Stimulated activated memory B cell treated with anti-CD40 and anti-IgM and Interleukin-4, amounts not matched to agents 10 μg/mL and 1 μg/mL and 100 μg/mL, for 72 hours (primary cell): Measurements from ENCODE around the gene ICAM2.
A peak's percentile ranks its signal among the peaks of the same experiment; 100 is the strongest.
"Not testable (repeated sequence)": the region's sequence is repeated elsewhere in the genome, so short reads cannot be mapped to it uniquely, and the experiment has no call there.

Experiments
- ATAC-seq: fragments of 150-1000 bp; cut with Tn5 transposase; 2 replicates; pipeline ENCODE4 v1.10.0; 2021
- H3K27ac Mint-ChIP-seq: one replicate; pipeline ENCODE4 v1.8.0; 2022; ENCODE audit warnings: mild to moderate bottlenecking, mixed read lengths
- H3K27me3 Mint-ChIP-seq: one replicate; pipeline ENCODE4 v1.8.0; 2022; ENCODE audit warnings: mixed read lengths
- H3K36me3 Mint-ChIP-seq: one replicate; pipeline ENCODE4 v1.8.0; 2022; ENCODE audit warnings: mixed read lengths
- H3K4me1 Mint-ChIP-seq: one replicate; pipeline ENCODE4 v1.8.0; 2022; ENCODE audit warnings: mixed read lengths
- H3K4me3 Mint-ChIP-seq: one replicate; pipeline ENCODE4 v1.8.0; 2022; ENCODE audit warnings: mild to moderate bottlenecking, moderate library complexity, mixed read lengths
- H3K9me3 Mint-ChIP-seq: one replicate; pipeline ENCODE4 v1.8.0; 2022; ENCODE audit warnings: mixed read lengths

Gene ICAM2

GRCh38 chr17:63984651-63985386 is 35.6 kb downstream of the ICAM2 start:
- peaks cover 6% of the 10 kb centered on the region for H3K36me3 Mint-ChIP-seq
- peak; percentile 47 for ATAC-seq

GRCh38 chr17:63984236-63984635 is 36.2 kb downstream of the ICAM2 start:
- no peak overlapping the region for H3K4me3 Mint-ChIP-seq
- H3K4me1 Mint-ChIP-seq = peaks cover 14% of the 10 kb centered on the region
- peaks cover 6% of the 10 kb centered on the region for H3K36me3 Mint-ChIP-seq
- H3K27ac Mint-ChIP-seq = no peak overlapping the region
- H3K9me3 Mint-ChIP-seq = peaks cover 8% of the 10 kb centered on the region
- no peak for ATAC-seq
- H3K27me3 Mint-ChIP-seq = no peaks in the 10 kb centered on the region

More at GRCh38 chr17:63984651-63985386, 35.6 kb downstream of the ICAM2 start:
- peaks cover 17% of the 10 kb centered on the region for H3K4me1 Mint-ChIP-seq
- peaks cover 8% of the 10 kb centered on the region for H3K9me3 Mint-ChIP-seq
- H3K27ac Mint-ChIP-seq = no peak overlapping the region
- peaks cover 3% of the 10 kb centered on the region for H3K27me3 Mint-ChIP-seq
- no peak overlapping the region for H3K4me3 Mint-ChIP-seq

GRCh38 chr17:63983320-63983719 is 37.1 kb downstream of the ICAM2 start:
- Mint-ChIP-seq H3K36me3 (peaks cover 6% of the 10 kb centered on the region), H3K4me3 (no peak overlapping the region), H3K27me3 (no peaks in the 10 kb centered on the region), H3K27ac (no peak overlapping the region), H3K9me3 (peaks cover 8% of the 10 kb centered on the region), H3K4me1 (peaks cover 14% of the 10 kb centered on the region)
- ATAC-seq = no peak

GRCh38 chr17:63982641-63983040 is 37.8 kb downstream of the ICAM2 start:
- not testable (repeated sequence) for ATAC-seq, H3K36me3 Mint-ChIP-seq, H3K4me3 Mint-ChIP-seq, H3K9me3 Mint-ChIP-seq, H3K27me3 Mint-ChIP-seq, H3K27ac Mint-ChIP-seq
- H3K4me1 Mint-ChIP-seq = peaks cover 14% of the 10 kb centered on the region

GRCh38 chr17:63978272-63979200 is 41.9 kb downstream of the ICAM2 start:
- peaks cover 1% of the 10 kb centered on the region for H3K27me3 Mint-ChIP-seq
- no peak overlapping the region for H3K4me3 Mint-ChIP-seq
- no peak overlapping the region for H3K27ac Mint-ChIP-seq
- peaks cover 8% of the 10 kb centered on the region for H3K9me3 Mint-ChIP-seq
- H3K36me3 Mint-ChIP-seq = peaks cover 6% of the 10 kb centered on the region
- peaks cover 7% of the 10 kb centered on the region for H3K4me1 Mint-ChIP-seq
- ATAC-seq = no peak

- peaks cover 6% of the 10 kb centered on the region for H3K27me3 Mint-ChIP-seq
- no peaks in the 10 kb centered on the region for H3K36me3 Mint-ChIP-seq
- H3K4me1 Mint-ChIP-seq = peaks cover 7% of the 10 kb centered on the region
- no peaks in the 10 kb centered on the region for H3K9me3 Mint-ChIP-seq
- ATAC-seq = no peak
- no peak overlapping the region for H3K27ac Mint-ChIP-seq
- H3K4me3 Mint-ChIP-seq = no peak overlapping the region
Measured at GRCh38 chr17:63976702-63977101, 43.7 kb downstream of the ICAM2 start.

GRCh38 chr17:63975541-63976092 is 44.8 kb downstream of the ICAM2 start:
- Mint-ChIP-seq H3K27me3 (peaks cover 6% of the 10 kb centered on the region), H3K36me3 (no peaks in the 10 kb centered on the region), H3K9me3 (no peaks in the 10 kb centered on the region), H3K27ac (no peak overlapping the region), H3K4me1 (peaks cover 7% of the 10 kb centered on the region), H3K4me3 (no peak overlapping the region)
- ATAC-seq = no peak

GRCh38 chr17:63974594-63975192 is 45.7 kb downstream of the ICAM2 start:
- ATAC-seq = no peak
- Mint-ChIP-seq H3K36me3 (no peaks in the 10 kb centered on the region), H3K27me3 (peaks cover 6% of the 10 kb centered on the region), H3K4me1 (peaks cover 7% of the 10 kb centered on the region), H3K9me3 (no peaks in the 10 kb centered on the region), H3K27ac (no peak overlapping the region), H3K4me3 (no peak overlapping the region)

GRCh38 chr17:63973930-63974593 is 46.4 kb downstream of the ICAM2 start:
- no peaks in the 10 kb centered on the region for H3K36me3 Mint-ChIP-seq
- H3K27me3 Mint-ChIP-seq = peaks cover 6% of the 10 kb centered on the region
- ATAC-seq = no peak
- no peak overlapping the region for H3K27ac Mint-ChIP-seq
- H3K4me1 Mint-ChIP-seq = peaks cover 7% of the 10 kb centered on the region
- no peak overlapping the region for H3K4me3 Mint-ChIP-seq
- H3K9me3 Mint-ChIP-seq = no peaks in the 10 kb centered on the region

GRCh38 chr17:63973247-63973646 is 47.2 kb downstream of the ICAM2 start:
- Mint-ChIP-seq H3K27ac (no peak overlapping the region), H3K4me3 (no peak overlapping the region), H3K36me3 (no peaks in the 10 kb centered on the region), H3K4me1 (peaks cover 7% of the 10 kb centered on the region), H3K27me3 (peaks cover 6% of the 10 kb centered on the region), H3K9me3 (no peaks in the 10 kb centered on the region)
- no peak for ATAC-seq

GRCh38 chr17:63972796-63973195 is 47.6 kb downstream of the ICAM2 start, which contains the start of gene SCN4A:
Gene SCN4A (minus strand): TSS chr17:63972918. CDS start chr17:63972841, 77 bp downstream.
- peaks cover 6% of the 10 kb centered on the region for H3K27me3 Mint-ChIP-seq
- no peak within 1 kb of the TSS for H3K4me3 Mint-ChIP-seq
- no peak within 1 kb of the TSS for H3K27ac Mint-ChIP-seq
- no peaks in the 10 kb centered on the region for H3K36me3 Mint-ChIP-seq
- no peak for ATAC-seq
- H3K4me1 Mint-ChIP-seq = peaks cover 7% of the 10 kb centered on the region
- no peaks in the 10 kb centered on the region for H3K9me3 Mint-ChIP-seq

- H3K4me1 Mint-ChIP-seq = peaks cover 12% of the 10 kb centered on the region
- H3K9me3 Mint-ChIP-seq = no peaks in the 10 kb centered on the region
- no peak for ATAC-seq
- peaks cover 6% of the 10 kb centered on the region for H3K27me3 Mint-ChIP-seq
- H3K4me3 Mint-ChIP-seq = no peak overlapping the region
- H3K27ac Mint-ChIP-seq = no peak overlapping the region
- no peaks in the 10 kb centered on the region for H3K36me3 Mint-ChIP-seq
Measured at GRCh38 chr17:63969278-63969677, 51.2 kb downstream of the ICAM2 start.

GRCh38 chr17:63967953-63968352 is 52.5 kb downstream of the ICAM2 start:
- peaks cover 11% of the 10 kb centered on the region for H3K4me1 Mint-ChIP-seq
- H3K27me3 Mint-ChIP-seq = no peaks in the 10 kb centered on the region
- ATAC-seq = no peak
- no peak overlapping the region for H3K4me3 Mint-ChIP-seq
- H3K9me3 Mint-ChIP-seq = no peaks in the 10 kb centered on the region
- no peaks in the 10 kb centered on the region for H3K36me3 Mint-ChIP-seq
- H3K27ac Mint-ChIP-seq = no peak overlapping the region

GRCh38 chr17:63966646-63967264 is 53.7 kb downstream of the ICAM2 start:
- peak; percentile 66 for ATAC-seq
- Mint-ChIP-seq H3K4me3 (no peak overlapping the region), H3K36me3 (no peaks in the 10 kb centered on the region), H3K4me1 (peaks cover 15% of the 10 kb centered on the region), H3K9me3 (no peaks in the 10 kb centered on the region), H3K27ac (no peak overlapping the region), H3K27me3 (no peaks in the 10 kb centered on the region)
